ENCODE measurements around the gene RGS3.
A peak's percentile ranks its signal among the peaks of the same experiment; 100 is the strongest.

Gene RGS3

DNA sequence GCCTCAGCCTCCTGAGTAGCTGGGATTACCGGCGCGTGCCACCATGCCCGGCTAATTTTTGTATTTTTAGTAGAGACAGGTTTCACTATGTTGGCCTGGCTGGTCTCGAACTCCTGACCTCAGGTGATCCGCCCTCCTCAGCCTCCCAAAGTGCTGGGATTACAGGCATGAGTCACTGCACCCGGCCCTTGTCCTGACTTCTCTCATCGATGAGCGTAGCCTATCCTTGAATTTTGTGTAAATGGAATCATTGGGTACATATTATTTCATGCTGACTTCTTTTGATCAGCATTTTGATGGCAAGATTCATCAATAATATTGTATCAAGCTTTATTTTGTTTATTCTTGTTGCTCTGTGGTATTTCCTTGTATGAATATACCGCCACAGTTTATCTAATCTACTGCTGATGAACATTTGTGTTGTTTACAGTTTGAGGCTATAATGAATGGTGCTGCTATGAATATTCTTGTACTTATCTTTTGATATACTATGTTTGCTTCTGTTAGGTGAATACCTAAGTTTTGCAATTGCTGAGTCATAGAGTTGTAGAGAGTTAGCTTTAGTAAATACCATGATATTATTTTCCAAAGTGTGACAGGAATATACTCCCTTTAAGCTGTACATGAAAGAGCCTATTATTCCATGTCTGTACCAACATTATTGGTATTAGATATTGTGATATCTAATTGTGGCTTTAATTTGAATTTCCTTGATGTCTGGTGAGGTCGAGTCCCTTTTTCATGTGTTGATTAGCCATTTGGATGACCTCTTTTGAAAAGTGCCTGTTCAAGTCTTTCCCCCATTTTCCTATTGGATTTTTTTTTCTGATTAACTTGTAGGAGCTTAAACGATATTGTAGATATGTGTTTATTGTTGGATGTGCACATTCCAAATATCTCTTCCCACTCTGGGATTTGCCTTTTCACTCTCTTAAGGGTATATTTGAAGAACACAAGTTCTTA, 107.5 kb downstream of the RGS3 start:
- DNase-seq (ENCODE audit: low spot score), result no peak

DNA sequence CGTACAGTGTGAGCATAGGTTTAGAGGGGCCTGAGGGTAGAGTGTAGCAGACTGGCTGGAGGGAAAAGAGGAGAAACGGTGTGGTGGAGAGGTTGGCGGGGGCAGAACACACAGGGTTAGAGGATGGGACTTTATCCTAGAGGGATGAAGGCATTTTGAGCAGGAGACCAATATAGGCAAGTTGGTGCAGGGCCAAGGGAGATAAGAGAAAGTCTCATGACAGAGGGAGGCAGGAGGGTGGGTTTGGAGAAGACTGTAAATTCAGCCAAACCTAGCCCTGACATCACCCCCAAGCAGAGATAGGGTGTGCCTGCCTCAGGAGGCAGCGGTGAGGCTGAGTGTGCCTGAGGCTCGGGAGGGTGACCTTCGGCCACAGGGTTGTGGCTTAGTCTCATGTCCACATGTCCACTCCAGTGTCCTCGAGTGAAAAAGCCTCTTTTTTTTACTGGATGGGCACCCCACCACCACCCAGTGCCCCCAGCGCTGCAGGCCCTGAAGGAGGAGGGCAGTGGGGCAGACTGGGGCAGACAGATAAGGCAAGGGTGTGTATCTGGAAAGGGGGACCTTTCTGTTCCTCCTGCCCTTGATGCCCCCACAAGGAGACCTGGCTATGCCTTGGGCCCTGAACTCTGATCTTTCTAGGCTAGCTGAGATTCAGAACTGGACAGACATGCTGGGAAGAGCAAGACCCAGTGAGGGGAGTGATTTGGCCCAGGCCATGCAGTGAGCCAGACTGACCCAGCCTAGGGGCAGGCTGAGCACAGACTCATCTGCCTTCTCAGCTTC, 108.7 kb downstream of the RGS3 start:
- DNase-seq (ENCODE audit: low spot score), result no peak

DNA sequence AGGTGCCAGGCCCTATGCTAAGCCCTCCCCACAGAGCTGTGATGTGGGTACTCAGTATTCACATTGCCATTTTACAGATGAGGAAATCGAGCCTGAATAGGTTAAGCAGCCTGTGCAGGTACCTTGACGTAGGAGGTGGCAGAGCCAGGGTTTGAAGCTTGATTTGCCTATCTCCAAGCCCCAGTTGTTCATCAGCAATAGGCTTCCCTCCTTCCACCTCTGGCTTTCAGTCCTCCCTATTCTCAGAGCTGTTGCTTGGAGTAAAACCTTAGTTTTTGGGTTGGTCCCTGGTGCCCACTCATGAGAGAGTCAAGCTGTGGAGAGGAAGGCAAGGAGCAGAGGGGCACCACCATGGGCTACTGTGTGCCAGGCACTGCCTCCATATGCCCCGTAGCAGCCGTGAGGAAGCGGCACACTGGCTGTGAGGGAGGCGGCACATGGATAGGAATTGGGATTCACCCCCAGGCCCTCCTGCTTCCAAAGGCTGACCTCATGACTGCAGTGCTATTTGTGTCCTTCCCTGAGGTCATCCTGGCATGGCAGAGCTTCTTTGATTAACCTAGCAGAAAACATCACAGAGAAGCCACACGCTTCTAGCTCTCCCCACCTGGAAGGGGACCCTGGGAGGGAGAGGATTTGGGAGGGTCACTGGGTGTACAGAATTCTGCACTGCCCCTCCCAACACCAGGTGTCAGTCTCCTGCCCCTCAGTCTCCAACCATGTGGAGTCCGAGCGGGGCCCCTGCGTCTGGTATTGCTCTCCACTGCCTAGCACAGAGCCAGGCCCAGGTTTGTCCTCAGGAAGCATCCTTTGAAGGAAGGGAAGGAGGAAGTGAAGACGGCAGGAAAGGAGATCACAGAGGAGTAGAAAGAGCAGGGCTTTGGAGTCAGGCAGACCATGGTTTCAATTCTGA, 109.8 kb downstream of the RGS3 start:
- DNase-seq (ENCODE audit: low spot score), result no peak

DNA sequence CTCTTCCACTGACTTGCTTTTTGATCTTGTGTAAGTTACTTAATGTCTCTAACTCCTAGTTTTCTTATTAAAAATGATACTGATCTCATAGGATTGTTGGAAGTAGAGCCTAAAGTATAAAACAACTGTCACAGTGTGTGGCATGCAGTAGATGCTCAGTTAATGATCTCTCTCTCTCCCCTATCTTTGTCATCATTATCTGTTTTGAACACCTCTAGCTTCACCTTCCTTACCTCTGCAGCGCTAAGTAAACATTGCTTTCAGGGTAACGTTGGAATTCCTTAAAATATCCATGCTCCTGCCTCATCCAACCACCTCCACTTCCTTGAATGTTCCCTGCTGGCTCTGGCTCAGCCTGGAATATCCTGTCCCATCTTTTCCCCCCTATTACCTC, 110.4 kb downstream of the RGS3 start:
- DNase-seq (ENCODE audit: low spot score), result no peak

DNA sequence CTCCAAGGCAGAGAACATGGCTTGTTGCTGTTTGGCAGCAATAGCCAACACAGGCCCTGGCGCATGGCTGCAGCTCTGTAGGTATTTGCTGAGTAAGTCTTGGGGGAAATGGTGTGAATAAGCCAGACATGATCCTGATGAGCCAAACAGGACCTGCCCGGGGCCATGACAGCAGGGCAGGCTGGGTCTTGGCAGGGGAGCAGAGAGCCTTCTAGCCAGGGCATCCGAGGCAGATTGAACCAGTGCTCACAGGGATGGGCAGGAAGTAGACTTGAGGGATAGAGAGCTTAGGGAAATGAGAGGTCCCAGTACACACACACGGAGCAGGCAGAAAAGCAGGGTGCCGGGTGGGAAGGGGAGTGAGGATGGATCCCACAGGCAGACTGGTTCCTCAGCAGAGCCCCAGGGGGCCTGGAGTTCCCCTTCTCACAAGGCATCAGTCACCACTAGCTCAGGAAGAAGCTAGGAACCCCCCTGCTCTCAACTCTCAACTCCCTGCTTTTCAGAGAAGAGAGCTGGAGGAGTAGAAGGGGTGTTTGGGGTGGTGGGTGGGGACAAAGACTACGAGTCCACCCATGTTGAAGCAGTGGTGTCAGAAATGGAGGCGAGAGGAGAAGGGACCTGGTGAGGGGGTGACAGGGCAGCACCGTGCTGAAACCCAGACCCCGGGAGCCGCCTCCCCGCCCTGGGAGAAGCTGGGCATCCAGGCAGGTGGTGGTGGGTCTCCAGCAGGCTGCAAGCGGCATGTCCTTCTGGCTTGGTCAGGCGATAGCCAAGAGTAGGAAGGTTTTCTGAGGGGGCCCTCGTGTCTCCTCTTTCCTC, 111.1 kb downstream of the RGS3 start:
- DNase-seq (ENCODE audit: low spot score), result no peak

DNA sequence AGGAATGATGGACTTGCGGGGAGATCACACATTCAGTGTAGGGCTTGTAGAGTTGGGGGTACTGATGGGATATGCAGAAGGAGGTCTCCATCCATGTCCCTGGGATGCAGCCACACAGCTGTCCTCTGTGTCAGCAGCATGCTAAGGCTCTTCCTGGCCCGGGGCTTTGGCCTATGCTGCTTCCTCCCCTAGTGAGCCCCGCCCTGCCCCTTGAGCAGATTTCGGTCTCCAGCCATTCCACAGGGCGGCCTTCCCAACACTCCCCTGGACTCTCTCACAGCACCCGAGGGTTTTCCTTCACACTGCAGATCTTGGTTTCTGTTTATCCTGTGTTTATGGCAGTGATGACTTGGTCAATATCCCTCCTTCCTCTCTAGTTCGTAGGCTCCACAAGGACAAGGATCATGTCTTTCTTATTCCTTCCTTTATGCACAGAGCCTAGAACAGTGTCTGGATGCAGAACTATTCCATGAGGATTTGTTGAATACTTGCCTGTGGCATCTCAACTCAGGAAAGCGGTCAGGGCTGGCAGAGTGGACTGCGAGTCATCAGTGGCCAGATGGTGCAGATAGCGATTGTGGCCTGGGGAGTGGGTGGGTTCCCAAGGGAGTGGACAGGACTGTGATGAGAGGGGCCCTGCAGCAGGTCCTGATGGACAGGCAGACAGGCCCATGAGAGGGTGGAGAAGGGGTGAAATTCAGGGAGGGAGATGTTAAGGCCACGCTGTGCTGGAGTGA, 114.2 kb downstream of the RGS3 start:
- DNase-seq (ENCODE audit: low spot score), result peak; percentile 66

DNA sequence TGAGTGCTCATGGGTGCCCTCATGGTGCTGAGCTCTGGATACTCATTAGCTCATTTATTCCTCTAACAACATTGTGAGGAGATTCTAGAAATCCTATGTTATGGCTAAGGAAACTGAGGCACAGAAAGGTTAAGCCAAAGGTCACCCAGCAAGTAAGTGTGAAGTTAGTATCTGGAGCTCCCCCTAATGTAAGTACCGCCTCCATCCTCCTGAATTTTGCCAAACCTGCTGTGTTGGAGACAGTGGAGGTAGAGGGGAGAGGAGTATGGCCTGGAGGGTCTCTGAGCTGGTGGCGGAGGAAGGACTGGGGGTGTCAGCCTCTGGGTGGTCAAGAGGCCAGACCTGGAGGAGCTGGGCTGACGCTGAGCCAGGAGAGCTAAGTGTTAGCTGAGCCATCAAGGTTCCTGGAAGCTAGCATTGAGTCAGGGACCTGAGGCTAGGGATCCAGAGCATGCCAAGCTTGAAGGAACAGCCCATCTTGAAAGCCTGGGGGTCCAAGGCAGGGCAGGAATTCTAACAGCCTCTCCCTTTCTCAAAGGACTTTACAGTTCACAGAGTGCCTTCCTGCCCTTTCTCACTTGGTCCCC, 114.8 kb downstream of the RGS3 start:
- DNase-seq (ENCODE audit: low spot score), result no peak

DNA sequence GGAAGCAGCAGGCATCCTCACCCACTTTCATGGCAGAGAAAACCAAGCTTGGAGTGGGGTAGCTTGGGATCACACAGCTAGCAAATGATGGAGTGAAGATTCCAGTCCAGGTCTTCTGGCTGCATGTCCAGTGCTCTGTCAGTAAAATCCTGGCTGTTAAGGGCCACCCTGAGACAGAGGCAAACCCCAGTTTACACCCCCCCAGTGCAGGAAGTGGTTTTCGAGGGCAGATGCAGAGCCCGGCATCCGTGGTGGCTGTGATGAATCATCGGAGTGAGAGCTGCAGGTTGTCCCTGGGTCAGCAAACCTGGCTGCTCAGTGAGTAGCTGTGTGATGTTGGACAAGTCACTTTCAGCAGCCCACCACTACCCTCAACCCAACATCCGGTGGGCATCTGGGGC, 115.4 kb downstream of the RGS3 start:
- peak; percentile 82 for DNase-seq (ENCODE audit: low spot score)

DNA sequence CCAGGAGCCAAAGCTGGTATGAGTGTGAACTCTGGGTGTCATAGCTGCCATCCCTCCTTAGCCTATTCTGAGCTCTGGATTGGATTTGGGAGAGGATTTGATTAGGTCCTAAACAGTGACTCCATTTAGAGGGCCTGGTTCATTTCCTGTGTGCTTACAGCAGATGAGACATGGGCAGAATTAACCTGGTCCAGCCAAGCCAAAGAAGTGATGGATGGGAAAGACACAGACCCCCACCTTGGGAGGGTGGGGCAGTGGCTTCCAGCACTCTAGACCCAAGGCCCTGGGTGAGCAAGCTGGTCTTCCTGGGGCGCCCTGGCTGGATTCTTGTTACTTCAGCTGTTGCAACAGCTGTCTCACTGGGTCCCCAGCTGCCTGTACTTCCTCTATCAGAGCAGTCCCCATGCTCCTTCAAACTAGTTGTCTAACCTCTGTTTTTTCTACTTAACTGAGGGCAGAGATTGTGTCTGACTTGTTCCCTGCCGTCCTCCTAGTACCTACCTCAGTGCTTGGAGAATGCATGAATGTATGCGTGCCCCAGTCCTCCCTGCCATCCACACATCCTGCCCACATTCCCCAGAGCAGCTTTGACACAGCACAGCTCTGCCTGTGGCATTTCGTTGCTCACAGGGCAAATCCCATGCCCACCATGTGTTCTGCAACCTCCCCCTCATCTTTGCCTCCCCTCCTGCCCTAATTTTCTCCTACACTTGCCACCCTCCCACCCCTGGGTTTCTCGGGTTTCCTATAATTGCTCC, 115.9 kb downstream of the RGS3 start:
- no peak for DNase-seq (ENCODE audit: low spot score)

DNA sequence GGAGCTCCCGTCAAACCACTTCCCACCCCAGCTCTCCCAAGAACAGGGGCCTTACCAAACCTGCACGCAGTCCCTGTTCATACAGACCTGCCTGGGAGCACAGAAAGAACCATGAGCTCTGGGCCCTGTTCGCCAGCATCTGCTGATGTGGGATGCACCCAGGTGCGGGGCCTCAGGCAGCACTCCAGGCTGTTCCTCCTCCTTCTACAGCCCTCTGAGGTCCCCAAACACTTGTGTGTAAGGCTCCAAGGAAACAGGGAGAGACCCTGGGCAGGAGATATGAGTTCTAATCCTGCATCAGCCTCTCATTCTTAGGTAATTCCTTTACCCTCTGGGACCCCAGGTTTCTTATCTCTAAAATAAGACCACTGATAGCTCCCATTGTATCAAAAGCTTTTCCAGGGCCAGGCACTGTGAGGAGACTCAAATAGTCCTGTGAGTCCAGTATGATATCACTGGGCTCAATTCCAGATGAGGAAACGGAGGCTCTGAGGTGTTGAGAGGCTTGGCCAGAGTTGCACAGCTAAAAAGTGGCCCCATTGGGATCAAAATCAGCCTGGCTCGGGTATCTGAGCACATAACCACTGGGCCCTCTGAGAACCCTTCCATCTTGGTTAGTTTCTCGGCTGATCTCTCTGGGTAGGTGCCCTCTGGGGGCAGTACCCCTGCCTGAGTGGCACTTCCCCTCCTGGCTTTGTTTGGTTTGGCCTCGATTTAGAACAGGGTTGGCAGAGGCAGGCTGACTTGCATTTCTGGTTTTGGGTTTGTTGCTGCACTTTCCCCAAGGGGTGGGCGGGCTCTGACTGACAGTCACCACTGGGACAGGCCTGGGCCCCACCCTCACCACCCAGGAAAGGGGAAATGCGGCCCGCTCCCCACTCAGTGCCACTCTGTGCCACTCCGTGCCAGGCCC, 116.8 kb downstream of the RGS3 start:
- DNase-seq (ENCODE audit: low spot score), result no peak

DNA sequence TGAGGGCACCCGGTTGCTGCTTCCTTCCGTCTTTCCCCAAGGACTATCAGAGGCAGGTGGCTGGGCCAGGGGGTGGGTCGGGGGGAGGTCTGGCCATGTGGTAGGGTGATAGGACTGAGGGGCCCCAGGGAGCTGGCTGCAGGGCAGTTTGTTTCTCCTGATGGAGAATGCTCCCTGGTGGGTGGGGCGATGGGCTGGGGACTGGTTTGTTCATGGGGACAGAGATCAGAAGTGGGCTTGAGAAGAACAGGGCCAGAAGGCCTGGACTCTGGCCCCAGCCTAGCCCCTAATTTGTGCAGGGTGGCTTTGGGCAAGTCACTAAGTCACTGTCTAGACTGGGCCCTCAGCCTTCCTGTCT, 117.4 kb downstream of the RGS3 start:
- DNase-seq (ENCODE audit: low spot score), result no peak

DNA sequence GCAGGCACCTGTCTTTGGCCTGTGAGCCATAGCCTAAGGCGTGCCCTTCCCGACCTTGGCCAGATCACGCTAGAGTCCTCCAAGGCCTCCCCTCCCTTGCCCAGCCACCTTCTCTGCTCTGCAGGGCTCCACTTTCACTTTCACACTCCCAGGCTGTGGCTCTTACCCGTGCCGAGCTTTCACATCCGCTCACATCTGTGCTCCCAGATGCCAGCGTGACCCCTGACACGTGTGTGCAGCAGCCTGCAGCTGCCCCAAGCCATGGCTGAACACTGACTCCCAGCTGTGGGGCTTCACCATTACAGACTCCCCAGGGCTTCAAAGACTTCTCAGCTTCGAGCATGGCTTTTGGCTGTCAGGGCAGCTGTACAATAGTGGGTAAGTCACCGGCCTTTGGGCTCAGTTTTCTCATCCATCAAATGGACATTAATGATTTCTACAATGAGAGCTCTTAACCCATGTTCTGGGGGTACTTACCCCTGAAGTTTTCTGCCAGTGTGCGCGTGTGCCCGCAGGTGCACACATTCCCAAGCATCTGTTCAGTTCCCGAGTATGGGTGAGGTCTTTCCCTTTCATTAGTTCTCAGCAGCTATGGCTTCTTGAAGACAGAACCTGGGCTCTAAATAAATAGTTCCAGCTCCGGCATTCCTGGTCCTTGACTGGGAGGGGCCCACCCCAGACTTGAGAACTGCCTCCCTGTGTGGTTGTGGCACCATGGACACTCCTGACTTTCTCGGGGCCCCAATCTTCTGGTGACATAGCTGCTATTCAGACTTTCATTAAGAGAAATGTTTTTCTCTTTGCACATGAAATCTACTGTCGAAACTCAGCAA, 118.6 kb downstream of the RGS3 start:
- no peak for DNase-seq (ENCODE audit: low spot score)

DNA sequence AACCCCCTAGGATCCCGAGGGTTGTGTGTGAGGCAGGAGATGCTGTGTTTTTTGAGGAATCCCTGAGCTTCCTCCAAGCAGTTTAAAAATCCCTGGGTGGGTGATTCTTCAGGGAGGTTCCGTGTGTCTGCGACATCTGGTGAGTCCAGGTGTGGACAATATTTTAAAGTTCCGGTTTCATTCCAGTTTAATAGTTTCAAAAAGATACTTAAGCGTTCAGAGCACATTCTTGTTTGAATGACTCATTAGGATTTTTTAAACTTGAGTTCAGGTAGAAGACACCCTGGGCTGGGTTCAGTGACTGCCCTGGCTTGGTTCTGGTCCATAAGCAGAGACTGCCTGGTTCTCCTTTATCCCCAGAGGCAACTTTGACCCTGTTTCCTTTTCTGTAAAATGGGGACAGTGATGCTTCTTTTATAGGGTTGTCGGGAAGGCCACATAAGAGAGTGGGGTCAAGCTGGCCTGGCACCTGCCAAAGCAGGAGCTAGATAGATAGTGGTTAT, 119.2 kb downstream of the RGS3 start:
- no peak for DNase-seq (ENCODE audit: low spot score)

DNA sequence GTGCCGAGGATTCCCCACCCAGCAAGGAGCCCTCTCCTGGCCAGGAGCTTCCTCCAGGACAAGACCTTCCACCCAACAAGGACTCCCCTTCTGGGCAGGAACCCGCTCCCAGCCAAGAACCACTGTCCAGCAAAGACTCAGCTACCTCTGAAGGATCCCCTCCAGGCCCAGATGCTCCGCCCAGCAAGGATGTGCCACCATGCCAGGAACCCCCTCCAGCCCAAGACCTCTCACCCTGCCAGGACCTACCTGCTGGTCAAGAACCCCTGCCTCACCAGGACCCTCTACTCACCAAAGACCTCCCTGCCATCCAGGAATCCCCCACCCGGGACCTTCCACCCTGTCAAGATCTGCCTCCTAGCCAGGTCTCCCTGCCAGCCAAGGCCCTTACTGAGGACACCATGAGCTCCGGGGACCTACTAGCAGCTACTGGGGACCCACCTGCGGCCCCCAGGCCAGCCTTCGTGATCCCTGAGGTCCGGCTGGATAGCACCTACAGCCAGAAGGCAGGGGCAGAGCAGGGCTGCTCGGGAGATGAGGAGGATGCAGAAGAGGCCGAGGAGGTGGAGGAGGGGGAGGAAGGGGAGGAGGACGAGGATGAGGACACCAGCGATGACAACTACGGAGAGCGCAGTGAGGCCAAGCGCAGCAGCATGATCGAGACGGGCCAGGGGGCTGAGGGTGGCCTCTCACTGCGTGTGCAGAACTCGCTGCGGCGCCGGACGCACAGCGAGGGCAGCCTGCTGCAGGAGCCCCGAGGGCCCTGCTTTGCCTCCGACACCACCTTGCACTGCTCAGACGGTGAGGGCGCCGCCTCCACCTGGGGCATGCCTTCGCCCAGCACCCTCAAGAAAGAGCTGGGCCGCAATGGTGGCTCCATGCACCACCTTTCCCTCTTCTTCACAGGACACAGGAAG, 120.2 kb downstream of the RGS3 start:
- no peak for DNase-seq (ENCODE audit: low spot score)

DNA sequence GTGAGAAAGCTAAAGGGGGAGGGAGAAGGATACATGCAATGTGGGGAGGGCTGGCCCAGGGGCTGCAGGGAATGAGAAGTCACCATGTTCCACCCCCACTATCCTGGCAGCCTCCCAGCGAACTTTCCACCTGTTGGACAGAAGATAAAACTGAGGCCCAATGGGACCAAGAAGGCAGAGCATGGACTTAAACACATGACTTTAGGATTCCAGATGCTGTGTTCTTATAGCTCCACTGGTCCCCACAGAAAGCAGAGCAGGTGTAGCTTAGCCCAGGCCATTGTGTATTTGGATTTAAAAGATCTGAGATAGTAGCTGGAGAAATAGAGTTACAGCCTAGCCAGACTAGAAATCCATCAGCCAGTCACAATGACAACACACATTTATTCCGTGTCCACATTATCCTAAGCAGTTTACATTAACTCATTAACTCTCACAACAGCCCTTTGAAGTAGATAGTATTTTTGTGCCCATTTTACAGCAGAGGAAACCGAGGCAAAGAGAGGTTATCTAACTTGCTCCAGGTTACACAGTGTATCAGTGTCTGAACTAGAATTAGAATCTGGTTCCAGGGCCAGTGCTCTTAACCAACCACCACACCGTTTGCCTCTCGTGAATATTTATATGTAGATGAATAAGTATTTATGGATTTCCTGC, 121.0 kb downstream of the RGS3 start:
- no peak for DNase-seq (ENCODE audit: low spot score)

DNA sequence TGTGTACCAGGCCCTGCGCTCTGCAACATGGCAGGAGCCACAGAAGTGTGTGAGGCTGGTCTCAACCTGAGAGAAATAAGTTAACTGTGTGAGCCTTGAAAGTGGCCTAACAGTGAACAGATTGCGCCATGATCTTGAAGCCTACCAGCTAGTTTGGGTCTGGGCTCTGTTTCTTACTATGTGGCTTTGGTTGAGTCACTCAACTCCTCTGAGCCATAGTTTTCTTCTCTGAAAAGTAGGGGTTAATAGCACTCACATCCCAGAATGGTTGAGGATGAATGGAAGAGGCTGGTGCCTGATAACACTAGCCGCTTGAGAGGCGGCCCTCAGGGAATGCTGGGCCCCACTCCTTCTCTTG, 121.5 kb downstream of the RGS3 start:
- DNase-seq (ENCODE audit: low spot score), result no peak
